ENCODE data around the gene ZBTB8A. TPM values are rescaled to one million over a fixed set of nuclear protein-coding genes. Genes with fewer than 3 reads are reported as not detected.

ZBTB8A gene
- total RNA-seq, 4 donors from 2014 or later = 2.4 to 6.1 (median 2.8) TPM

GRCh38 chr1:32618673-32619221, 79.5 kb downstream of the ZBTB8A start:
- intact Hi-C loops (cut with DNase I) = no loop called here
- Histone ChIP-seq H3K4me3 (no peak overlapping the region), H3K27me3 (no peaks in the 10 kb centered on the region), H3K9me3 (no peaks in the 10 kb centered on the region), H3K36me3 (peaks cover 0 to 27% (median 0%) of the 10 kb centered on the region in 3 donors), H3K4me1 (no peaks in the 10 kb centered on the region), H3K27ac (no peak overlapping the region)
- DNase-seq = no peak
- WGBS, 2 donors = 91 to 98% methylated on average over 5 of the region's 5 CpGs
- no peak for TF ChIP-seq POLR2A (IDR thresholded peaks at IDR 0.05)
- TF ChIP-seq CTCF (IDR thresholded peaks at IDR 0.05) = no peak

GRCh38 chr1:32619701-32620485, 80.7 kb downstream of the ZBTB8A start:
- H3K36me3 ChIP-seq = peaks cover 0 to 36% (median 0%) of the 10 kb centered on the region in 3 donors
- TF ChIP-seq POLR2A (IDR thresholded peaks at IDR 0.05) (no peak), CTCF (IDR thresholded peaks at IDR 0.05) (peak in 1 of 6 experiments; percentile 2)
- WGBS, 2 donors = 55 to 59% methylated on average over 5 of the region's 5 CpGs
- H3K27ac ChIP-seq = no peak overlapping the region
- no peaks in the 10 kb centered on the region for H3K9me3 ChIP-seq
- intact Hi-C loops (cut with DNase I) = no loop called here
- H3K27me3 ChIP-seq = no peaks in the 10 kb centered on the region
- H3K4me3 ChIP-seq = no peak overlapping the region
- no peaks in the 10 kb centered on the region for H3K4me1 ChIP-seq
- DNase-seq = no peak

GRCh38 chr1:32622205-32622604, 83.0 kb downstream of the ZBTB8A start:
- H3K27me3 ChIP-seq = no peaks in the 10 kb centered on the region
- H3K9me3 ChIP-seq = no peaks in the 10 kb centered on the region
- peaks cover 0 to 57% (median 0%) of the 10 kb centered on the region in 3 donors for H3K36me3 ChIP-seq
- intact Hi-C loops (cut with DNase I) = no loop called here
- H3K27ac ChIP-seq = no peak overlapping the region
- H3K4me1 ChIP-seq = no peaks in the 10 kb centered on the region
- DNase-seq = no peak
- no peak for TF ChIP-seq POLR2A (IDR thresholded peaks at IDR 0.05)
- no peak for TF ChIP-seq CTCF (IDR thresholded peaks at IDR 0.05)
- no peak overlapping the region for H3K4me3 ChIP-seq
- 90% methylated on average over 2 of the region's 2 CpGs for WGBS, 2 donors

- H3K27me3 ChIP-seq = no peaks in the 10 kb centered on the region
- 63 to 69% methylated on average over 3 of the region's 3 CpGs for WGBS, 2 donors
- TF ChIP-seq CTCF (IDR thresholded peaks at IDR 0.05) (no peak), POLR2A (IDR thresholded peaks at IDR 0.05) (no peak)
- no peaks in the 10 kb centered on the region for H3K4me1 ChIP-seq
- no peak overlapping the region for H3K4me3 ChIP-seq
- H3K9me3 ChIP-seq = no peaks in the 10 kb centered on the region
- no peak overlapping the region for H3K27ac ChIP-seq
- intact Hi-C loops (cut with DNase I) = no loop called here
- DNase-seq = no peak
- H3K36me3 ChIP-seq = peaks cover 0 to 66% (median 0%) of the 10 kb centered on the region in 3 donors
These were observed 83.8 kb downstream of the ZBTB8A start for GRCh38 chr1:32622806-32623681.
